Activated naive CD4-positive, alpha-beta T cell treated with anti-CD3 and anti-CD28 coated beads, Interleukin-2, amount 50 U/mL, for 24 hours (primary cell): ENCODE results near the gene ABLIM1.

ENCODE experiments used
- H3K27ac Mint-ChIP-seq: one replicate; pipeline ENCODE4 v1.8.0; 2021; ENCODE audit warnings: mild to moderate bottlenecking, mixed read lengths
- H3K27me3 Mint-ChIP-seq: one replicate; pipeline ENCODE4 v1.8.0; 2021; ENCODE audit warnings: mixed read lengths
- H3K36me3 Mint-ChIP-seq: one replicate; pipeline ENCODE4 v1.8.0; 2021; ENCODE audit warnings: mixed read lengths
- H3K4me1 Mint-ChIP-seq: one replicate; pipeline ENCODE4 v1.8.0; 2021; ENCODE audit warnings: mixed read lengths
- H3K4me3 Mint-ChIP-seq: one replicate; pipeline ENCODE4 v1.8.0; 2021; ENCODE audit warnings: mild to moderate bottlenecking, mixed read lengths
- H3K9me3 Mint-ChIP-seq: one replicate; pipeline ENCODE4 v1.8.0; 2021; ENCODE audit warnings: mixed read lengths

The ABLIM1 gene

DNA sequence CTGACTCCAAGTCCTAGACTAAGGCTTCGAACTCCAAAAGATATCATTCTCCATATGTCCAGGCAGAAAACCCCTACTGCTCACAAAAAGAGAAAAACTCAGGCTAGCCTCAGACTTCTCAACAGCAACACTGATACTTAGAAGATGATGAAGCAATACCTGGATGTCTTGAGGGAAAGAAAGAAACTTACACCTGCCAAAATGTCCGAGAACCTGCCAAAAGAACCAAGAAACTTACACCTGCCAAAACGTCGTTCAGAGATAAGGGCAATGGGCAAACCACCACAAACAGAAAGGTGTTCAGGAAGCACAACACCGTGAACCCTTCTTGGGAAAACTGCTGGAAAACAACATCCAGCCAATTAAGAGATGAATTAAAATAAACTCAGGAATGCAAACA, 15.3 kb downstream of the ABLIM1 start:
- no peaks in the 10 kb centered on the region for H3K9me3 Mint-ChIP-seq
- H3K4me3 Mint-ChIP-seq = no peak overlapping the region
- H3K27ac Mint-ChIP-seq = no peak overlapping the region
- H3K36me3 Mint-ChIP-seq = no peaks in the 10 kb centered on the region
- H3K4me1 Mint-ChIP-seq = no peaks in the 10 kb centered on the region
- no peaks in the 10 kb centered on the region for H3K27me3 Mint-ChIP-seq

- H3K9me3 Mint-ChIP-seq = no peaks in the 10 kb centered on the region
- no peaks in the 10 kb centered on the region for H3K4me1 Mint-ChIP-seq
- no peak overlapping the region for H3K27ac Mint-ChIP-seq
- no peak overlapping the region for H3K4me3 Mint-ChIP-seq
- peaks cover 4% of the 10 kb centered on the region for H3K27me3 Mint-ChIP-seq
- H3K36me3 Mint-ChIP-seq = no peaks in the 10 kb centered on the region
Observed at GRCh38 chr10:114638821-114639625, 19.1 kb downstream of the ABLIM1 start.

GRCh38 chr10:114635797-114636550, 22.1 kb downstream of the ABLIM1 start:
- Mint-ChIP-seq H3K4me3 (no peak overlapping the region), H3K9me3 (no peaks in the 10 kb centered on the region), H3K27ac (no peak overlapping the region), H3K27me3 (peaks cover 27% of the 10 kb centered on the region), H3K4me1 (peaks cover 20% of the 10 kb centered on the region), H3K36me3 (no peaks in the 10 kb centered on the region)

DNA sequence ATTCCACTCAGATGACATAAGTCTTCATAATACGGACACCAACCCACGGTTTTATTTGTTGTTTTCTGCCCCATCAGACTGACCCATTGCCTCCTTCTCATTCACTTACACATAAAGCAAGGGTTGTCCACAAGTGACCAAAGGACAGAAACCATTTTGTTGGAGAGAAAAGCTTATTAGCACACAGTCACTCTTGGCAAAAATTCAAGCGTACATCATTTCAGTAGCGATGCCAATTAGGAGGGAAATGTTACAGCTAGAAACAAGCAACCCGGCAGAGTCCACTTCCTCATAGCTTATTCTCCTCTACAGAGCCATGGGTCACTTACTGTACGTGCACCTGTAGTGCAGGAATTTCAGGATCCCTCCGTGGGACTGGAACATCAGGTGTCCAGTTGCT, 23.0 kb downstream of the ABLIM1 start:
- Mint-ChIP-seq H3K27me3 (peaks cover 34% of the 10 kb centered on the region), H3K36me3 (no peaks in the 10 kb centered on the region), H3K9me3 (no peaks in the 10 kb centered on the region), H3K4me1 (peaks cover 24% of the 10 kb centered on the region), H3K4me3 (no peak overlapping the region), H3K27ac (no peak overlapping the region)

GRCh38 chr10:114634609-114634979, 23.5 kb downstream of the ABLIM1 start:
- Mint-ChIP-seq H3K27me3 (peaks cover 37% of the 10 kb centered on the region), H3K4me3 (no peak overlapping the region), H3K27ac (no peak overlapping the region)

DNA sequence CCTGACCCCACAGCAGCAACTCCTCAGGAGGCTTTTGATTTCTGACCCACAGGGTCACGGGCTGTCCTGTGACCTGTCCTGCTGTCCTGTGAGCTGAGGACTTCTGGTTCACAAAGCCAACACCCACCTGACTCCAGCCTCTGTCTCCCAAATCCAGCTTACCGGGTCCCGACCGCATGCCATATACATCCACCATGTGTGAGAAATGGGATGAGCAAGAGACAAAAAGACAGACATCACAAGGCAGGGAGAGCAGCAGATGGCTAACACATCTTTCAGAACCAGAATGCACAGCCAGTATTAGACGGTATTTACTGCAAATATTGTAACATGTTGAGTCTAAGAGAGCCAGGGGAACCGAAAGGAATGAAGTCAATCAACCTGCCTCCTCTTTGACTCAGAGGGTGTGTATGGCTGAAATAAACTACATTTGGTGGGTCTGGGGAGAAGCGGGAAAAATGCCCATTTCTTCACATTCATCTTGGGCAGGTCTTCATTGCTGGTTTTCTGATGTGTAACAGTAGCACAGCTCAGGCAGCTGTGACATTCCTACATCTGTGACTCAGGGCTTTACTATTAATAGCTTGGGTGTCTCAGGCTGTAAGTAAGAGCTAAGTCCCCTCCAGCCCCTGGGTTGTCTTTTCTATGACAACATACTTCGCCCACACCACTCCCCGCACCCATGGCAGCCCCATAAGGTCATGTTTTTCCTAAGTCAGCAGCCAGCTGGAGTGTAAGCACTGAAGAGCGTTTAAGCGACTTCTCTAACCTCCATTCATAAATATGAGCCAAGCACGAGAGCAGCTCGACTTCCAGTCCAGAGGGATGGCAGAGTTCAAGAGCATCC, 25.0 kb downstream of the ABLIM1 start:
- Mint-ChIP-seq H3K36me3 (no peaks in the 10 kb centered on the region), H3K4me3 (peak overlapping the region; percentile 20), H3K9me3 (no peaks in the 10 kb centered on the region), H3K27ac (peak overlapping the region; percentile 9), H3K4me1 (peaks cover 24% of the 10 kb centered on the region), H3K27me3 (peaks cover 45% of the 10 kb centered on the region)

More at GRCh38 chr10:114634609-114634979, 23.5 kb downstream of the ABLIM1 start:
- Mint-ChIP-seq H3K36me3 (no peaks in the 10 kb centered on the region), H3K4me1 (peaks cover 24% of the 10 kb centered on the region), H3K9me3 (no peaks in the 10 kb centered on the region)

DNA sequence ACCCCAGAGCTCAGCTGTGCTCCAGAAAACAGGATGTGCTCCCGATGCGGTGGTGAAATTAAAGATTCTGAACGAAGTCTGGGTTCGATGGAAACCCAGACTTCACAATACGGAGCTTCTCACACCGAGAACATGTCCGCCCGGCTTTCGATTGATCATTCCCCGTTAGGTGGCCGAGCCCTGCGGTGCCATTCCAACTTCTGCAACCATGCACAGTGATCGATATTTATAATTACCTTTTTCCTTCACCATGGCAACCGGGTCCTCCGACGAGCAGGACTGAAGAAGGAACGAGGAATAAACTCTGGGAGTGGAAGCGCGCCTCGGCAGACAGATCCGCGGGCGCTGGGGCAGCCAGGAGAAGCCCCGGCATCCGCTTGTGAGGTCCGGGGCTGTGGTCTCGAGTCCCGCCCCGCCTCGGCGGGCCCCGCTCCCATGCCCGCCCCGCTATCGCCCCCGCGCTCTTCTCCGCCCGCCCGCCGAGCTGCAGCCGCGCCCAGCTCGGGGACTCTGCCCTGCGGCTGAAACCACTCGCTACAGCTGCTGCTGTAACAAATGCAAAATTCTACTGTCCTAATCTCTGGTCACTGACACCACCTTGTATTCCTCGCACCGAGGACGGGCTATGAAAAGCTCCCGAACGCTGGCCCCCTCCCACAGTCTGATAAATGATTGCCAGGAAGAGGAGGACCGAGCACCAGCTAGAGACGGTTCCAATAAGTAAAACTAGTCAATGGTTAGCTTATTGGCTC, 26.2 kb downstream of the ABLIM1 start:
- H3K4me3 Mint-ChIP-seq = peak overlapping the region; percentile 86
- H3K27me3 Mint-ChIP-seq = peaks cover 45% of the 10 kb centered on the region
- H3K4me1 Mint-ChIP-seq = peaks cover 24% of the 10 kb centered on the region
- no peak overlapping the region for H3K27ac Mint-ChIP-seq
- H3K9me3 Mint-ChIP-seq = no peaks in the 10 kb centered on the region
- H3K36me3 Mint-ChIP-seq = no peaks in the 10 kb centered on the region

DNA sequence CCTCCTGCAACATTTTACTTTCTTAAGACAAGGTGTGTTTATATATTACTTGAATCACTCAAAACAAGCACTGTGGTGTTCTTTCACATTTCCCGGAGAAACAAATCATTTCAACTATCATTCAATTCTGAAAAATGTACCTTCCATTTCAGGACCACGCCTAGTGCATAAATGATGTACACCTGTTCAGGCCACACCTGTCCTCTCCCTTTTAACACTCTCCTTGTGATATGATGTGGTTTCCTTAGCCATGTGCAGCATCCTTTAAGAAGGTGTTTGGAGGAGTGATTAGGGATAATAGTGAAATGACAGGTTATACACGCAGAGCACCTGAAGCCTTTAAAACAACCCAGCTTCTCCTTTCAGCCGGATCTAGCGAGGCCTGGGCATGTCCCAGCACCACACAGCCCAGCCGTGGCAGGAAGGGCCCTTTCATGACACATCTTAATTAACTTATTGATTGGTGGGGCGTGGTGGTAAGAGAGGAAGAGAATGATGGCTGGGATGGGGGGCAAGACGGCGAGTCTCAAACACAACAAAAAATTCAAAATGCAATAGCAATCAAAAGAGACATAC, 26.9 kb downstream of the ABLIM1 start:
- no peaks in the 10 kb centered on the region for H3K36me3 Mint-ChIP-seq
- H3K27ac Mint-ChIP-seq = no peak overlapping the region
- H3K27me3 Mint-ChIP-seq = peaks cover 45% of the 10 kb centered on the region
- H3K9me3 Mint-ChIP-seq = no peaks in the 10 kb centered on the region
- H3K4me1 Mint-ChIP-seq = peaks cover 24% of the 10 kb centered on the region
- H3K4me3 Mint-ChIP-seq = peak overlapping the region; percentile 86

GRCh38 chr10:114629824-114630730, 28.0 kb downstream of the ABLIM1 start:
- Mint-ChIP-seq H3K36me3 (no peaks in the 10 kb centered on the region), H3K4me3 (no peak overlapping the region), H3K27ac (no peak overlapping the region), H3K27me3 (peaks cover 44% of the 10 kb centered on the region), H3K9me3 (no peaks in the 10 kb centered on the region), H3K4me1 (peaks cover 24% of the 10 kb centered on the region)

GRCh38 chr10:114629083-114629823, 28.8 kb downstream of the ABLIM1 start:
- H3K36me3 Mint-ChIP-seq = no peaks in the 10 kb centered on the region
- peaks cover 24% of the 10 kb centered on the region for H3K4me1 Mint-ChIP-seq
- no peak overlapping the region for H3K4me3 Mint-ChIP-seq
- no peaks in the 10 kb centered on the region for H3K9me3 Mint-ChIP-seq
- peaks cover 41% of the 10 kb centered on the region for H3K27me3 Mint-ChIP-seq
- H3K27ac Mint-ChIP-seq = no peak overlapping the region

DNA sequence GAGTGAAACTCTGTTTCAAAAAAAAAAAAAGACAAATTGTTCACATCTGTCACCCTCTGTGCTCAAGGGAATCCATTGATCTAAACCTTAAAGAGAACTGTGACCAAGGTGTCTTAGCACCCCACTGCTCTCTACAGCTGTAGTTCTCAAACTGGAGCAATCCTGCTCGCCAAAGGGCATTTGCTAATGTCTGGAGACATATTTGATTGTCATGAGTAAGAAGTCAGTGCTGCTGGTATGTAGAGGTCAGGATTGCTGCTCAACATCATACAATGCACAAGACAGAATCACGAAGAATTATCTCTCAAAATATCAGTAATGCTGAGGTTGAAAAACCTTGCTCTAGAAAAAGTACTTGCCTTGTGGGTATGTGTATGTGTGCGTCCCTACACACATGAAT, 30.0 kb downstream of the ABLIM1 start:
- peaks cover 36% of the 10 kb centered on the region for H3K27me3 Mint-ChIP-seq
- H3K36me3 Mint-ChIP-seq = no peaks in the 10 kb centered on the region
- no peaks in the 10 kb centered on the region for H3K9me3 Mint-ChIP-seq
- no peak overlapping the region for H3K27ac Mint-ChIP-seq
- H3K4me1 Mint-ChIP-seq = peaks cover 24% of the 10 kb centered on the region
- no peak overlapping the region for H3K4me3 Mint-ChIP-seq

DNA sequence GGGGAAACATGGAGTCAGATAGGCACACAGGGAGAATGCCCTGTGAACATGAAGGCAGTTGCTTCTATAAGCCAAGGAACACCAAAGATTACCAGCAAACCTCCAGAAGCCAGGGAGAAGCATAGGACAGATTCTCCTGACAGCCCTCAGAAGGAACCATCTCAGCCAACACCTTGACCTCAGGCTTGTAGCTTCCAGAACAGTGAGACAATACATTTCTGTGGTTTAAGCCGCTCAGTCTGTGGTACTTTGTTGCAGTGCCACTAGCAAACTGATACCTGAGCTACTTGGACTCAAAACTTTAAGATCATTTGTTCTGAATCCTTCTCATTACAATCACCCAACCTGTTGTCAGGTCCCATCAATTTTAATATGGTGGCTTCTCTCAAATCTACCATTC, 31.2 kb downstream of the ABLIM1 start:
- Mint-ChIP-seq H3K27me3 (peaks cover 26% of the 10 kb centered on the region), H3K27ac (no peak overlapping the region), H3K4me3 (no peak overlapping the region), H3K36me3 (no peaks in the 10 kb centered on the region), H3K9me3 (no peaks in the 10 kb centered on the region), H3K4me1 (peaks cover 13% of the 10 kb centered on the region)

GRCh38 chr10:114624951-114625780, 32.9 kb downstream of the ABLIM1 start:
- H3K4me3 Mint-ChIP-seq = no peak overlapping the region
- peaks cover 12% of the 10 kb centered on the region for H3K27me3 Mint-ChIP-seq
- H3K27ac Mint-ChIP-seq = peak overlapping the region; percentile 2
- peaks cover 3% of the 10 kb centered on the region for H3K9me3 Mint-ChIP-seq
- H3K4me1 Mint-ChIP-seq = no peaks in the 10 kb centered on the region
- H3K36me3 Mint-ChIP-seq = no peaks in the 10 kb centered on the region
